ENCODE results near the gene HIVEP1. TPM values are rescaled to one million over a fixed set of nuclear protein-coding genes. Genes with fewer than 3 reads are reported as not detected.

Gene HIVEP1
- total RNA-seq, 1 donor, result 21.8 TPM

DNA sequence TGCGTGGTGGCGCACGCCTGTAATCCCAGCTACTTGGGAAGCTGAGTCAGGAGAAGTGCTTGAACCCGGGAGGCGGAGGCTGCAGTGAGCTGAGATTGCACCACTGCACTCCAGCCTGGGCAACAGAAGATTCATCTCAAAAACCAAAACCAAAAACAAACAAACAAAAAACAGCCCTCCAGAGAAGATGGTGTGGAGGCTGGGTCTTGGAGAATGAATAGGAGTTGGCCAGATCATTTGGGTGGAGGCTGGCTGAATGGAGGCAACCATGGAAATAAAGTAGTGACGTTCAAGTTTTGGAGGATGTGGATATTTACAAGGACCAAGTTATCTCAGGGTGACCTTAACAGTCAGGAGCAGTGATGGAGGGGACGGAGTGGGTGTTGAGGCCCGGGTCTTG is 24.7 kb downstream of the HIVEP1 start:
- no peak overlapping the region for H3K4me3 ChIP-seq (ENCODE audit: low read depth, low read length)
- TF ChIP-seq, protein P1, sequence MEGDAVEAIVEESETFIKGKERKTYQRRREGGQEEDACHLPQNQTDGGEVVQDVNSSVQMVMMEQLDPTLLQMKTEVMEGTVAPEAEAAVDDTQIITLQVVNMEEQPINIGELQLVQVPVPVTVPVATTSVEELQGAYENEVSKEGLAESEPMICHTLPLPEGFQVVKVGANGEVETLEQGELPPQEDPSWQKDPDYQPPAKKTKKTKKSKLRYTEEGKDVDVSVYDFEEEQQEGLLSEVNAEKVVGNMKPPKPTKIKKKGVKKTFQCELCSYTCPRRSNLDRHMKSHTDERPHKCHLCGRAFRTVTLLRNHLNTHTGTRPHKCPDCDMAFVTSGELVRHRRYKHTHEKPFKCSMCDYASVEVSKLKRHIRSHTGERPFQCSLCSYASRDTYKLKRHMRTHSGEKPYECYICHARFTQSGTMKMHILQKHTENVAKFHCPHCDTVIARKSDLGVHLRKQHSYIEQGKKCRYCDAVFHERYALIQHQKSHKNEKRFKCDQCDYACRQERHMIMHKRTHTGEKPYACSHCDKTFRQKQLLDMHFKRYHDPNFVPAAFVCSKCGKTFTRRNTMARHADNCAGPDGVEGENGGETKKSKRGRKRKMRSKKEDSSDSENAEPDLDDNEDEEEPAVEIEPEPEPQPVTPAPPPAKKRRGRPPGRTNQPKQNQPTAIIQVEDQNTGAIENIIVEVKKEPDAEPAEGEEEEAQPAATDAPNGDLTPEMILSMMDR (IDR thresholded peaks at IDR 0.05; ENCODE audit: insufficient read depth, low read length), result no peak
- DNase-seq (ENCODE audit: low read depth), result no peak

DNA sequence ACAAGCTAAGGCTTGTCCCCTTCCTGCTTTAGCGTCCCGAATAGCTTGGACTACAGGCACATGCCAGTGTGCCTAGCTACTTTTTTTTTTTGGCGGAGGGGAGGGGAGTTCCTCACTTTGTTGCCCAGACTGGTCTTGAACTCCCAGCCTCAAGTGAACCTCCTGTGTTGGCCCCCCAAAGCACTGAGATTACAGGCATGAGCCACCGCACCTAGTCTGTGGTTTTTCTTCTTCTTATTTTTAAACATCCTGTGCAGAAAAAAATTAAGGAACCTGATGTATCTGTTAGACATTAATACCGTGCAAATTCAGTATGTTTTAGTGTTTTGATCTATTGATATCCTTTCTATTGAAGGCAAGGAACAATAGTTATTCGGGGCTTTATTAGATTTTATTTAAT is 25.7 kb downstream of the HIVEP1 start:
- no peak overlapping the region for H3K4me3 ChIP-seq (ENCODE audit: low read depth, low read length)
- TF ChIP-seq, protein P1 (IDR thresholded peaks at IDR 0.05; ENCODE audit: insufficient read depth, low read length), result no peak
- no peak for DNase-seq (ENCODE audit: low read depth)

DNA sequence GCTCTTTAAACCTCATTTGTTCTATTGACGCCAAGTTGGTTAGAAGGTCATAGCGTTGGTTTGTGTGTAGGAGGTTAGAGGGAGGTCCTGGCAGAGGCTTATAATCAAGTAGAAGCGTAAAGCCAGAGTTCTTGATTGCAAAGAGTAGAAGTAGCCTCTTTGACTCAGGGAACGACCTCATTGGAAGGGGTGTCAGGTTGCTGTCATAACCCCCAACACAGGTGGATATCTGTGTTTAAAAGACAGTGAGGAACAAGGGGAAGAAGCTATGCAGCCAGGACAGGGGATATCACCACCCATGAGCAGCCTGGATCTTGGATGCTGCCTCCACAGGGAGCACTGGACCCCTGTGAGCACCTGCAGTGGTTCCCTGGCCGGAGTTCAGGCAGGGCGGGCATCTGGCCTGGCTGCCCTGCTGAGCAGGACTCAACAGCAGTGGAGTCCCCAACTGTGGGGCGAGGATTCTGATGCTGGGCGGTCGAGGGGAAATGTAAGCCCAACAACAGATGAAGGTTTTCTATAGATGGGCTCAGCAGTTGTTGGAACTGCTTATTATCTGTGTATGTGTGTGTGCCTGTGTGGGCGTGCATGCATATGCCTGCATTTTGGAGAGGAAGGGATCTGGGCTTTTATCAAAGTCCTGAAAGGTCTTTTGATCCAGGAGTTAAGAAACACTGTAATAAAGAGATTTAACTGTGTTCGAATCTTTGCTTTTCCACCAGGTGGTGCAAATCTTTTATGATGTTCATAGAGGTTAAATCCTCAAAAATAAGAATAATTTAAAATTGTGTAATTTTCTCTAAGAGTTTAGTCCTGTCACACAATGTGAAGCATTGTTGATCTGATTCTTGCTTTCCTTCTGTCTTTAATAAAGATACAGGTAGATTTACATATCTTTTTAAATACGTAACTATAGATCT is 27.7 kb downstream of the HIVEP1 start:
- H3K4me3 ChIP-seq (ENCODE audit: low read depth, low read length), result no peak overlapping the region
- TF ChIP-seq, protein P1 (IDR thresholded peaks at IDR 0.05; ENCODE audit: insufficient read depth, low read length), result no peak
- no peak for DNase-seq (ENCODE audit: low read depth)

DNA sequence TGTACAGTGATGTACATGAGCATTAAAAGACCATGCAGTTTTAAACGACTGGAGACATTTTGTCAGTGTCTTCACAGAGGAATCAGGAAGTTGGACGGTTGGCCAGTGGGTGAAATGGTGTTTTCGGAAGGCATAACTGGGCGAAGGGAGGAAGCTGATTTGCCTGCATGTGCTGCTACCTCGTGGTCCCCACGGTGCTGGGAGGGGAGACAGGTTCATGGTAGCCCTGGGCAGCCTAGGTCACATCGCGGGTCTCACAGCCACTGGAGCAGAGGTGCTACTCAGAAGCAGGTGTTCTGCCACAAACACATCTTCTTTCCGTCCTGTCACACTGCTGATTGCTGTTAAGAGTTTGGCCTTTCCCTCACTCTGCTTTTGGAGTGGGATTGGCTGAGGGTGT is 35.2 kb downstream of the HIVEP1 start:
- H3K4me3 ChIP-seq (ENCODE audit: low read depth, low read length), result no peak overlapping the region
- no peak for DNase-seq (ENCODE audit: low read depth)
- TF ChIP-seq, protein P1 (IDR thresholded peaks at IDR 0.05; ENCODE audit: insufficient read depth, low read length), result no peak

DNA sequence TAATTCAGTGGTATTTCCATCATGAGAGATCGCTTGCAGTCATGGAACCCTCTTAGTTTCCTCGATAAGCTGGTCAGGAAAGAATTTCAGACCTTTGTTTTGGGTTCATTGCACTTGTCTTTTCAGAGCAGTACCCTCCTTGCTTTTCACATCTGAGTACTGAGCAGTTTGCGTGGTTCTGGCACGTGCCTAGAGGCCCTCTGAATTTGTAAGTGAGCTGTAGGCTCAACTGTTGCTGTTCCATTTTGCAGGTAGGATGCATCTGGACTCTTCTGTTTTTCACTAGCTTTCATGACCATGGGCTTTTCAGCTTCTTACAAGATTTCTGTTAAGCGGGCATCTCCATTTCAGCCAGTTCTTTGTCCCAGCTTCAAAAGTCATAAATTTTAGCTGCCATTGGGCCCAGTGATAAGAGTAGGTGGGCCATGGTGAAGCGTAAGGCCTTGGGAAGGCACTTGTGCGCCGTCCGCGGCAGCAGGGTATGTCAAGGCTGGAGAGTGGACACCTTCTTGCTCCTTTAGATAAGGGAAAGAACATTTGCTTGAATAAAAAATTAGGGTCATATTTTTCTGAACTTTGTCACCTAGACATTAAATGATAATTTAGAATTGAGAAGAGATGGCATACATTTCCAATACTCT is 35.8 kb downstream of the HIVEP1 start:
- no peak overlapping the region for H3K4me3 ChIP-seq (ENCODE audit: low read depth, low read length)
- no peak for DNase-seq (ENCODE audit: low read depth)
- TF ChIP-seq, protein P1 (IDR thresholded peaks at IDR 0.05; ENCODE audit: insufficient read depth, low read length), result no peak

DNA sequence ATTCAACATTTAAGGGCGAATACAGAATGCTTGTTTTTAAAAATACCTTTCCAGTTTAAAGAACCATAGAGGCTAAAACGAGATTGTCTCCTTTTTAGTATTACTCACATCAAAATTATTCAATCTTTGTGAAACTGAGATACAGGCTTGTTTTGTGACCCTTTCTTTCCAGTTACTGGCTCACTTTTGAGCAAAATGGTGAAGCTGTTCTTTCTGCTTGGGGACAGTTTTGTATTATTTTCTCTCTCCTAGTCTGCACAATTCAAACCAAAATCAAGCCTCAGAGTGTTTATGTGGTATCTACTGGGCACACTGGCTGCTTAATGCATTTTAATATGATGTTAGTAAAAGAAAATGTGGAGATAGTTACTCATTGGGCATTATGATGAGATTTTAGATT is 36.5 kb downstream of the HIVEP1 start:
- DNase-seq (ENCODE audit: low read depth), result no peak
- H3K4me3 ChIP-seq (ENCODE audit: low read depth, low read length), result no peak overlapping the region
- TF ChIP-seq, protein P1 (IDR thresholded peaks at IDR 0.05; ENCODE audit: insufficient read depth, low read length), result no peak
